NCI-H2196 (cell line): ENCODE measurements around the gene FOXC2.

Experiments
- DNase-seq: peaks from one replicate; lab custom pipeline; 2025; ENCODE audit not compliant: unreplicated experiment; lab: John Stamatoyannopoulos, UW

FOXC2 gene

GRCh38 chr16:86572606-86573005, 6.0 kb downstream of the FOXC2 start:
- DNase-seq, result no peak

- no peak for DNase-seq
These were observed 6.6 kb downstream of the FOXC2 start for GRCh38 chr16:86573215-86573614.

- DNase-seq, result no peak
These were observed 7.2 kb downstream of the FOXC2 start for GRCh38 chr16:86573646-86574508.

- no peak for DNase-seq
These were observed 8.0 kb downstream of the FOXC2 start for GRCh38 chr16:86574646-86575045.

GRCh38 chr16:86575095-86575685, 8.6 kb downstream of the FOXC2 start:
- DNase-seq, result no peak

GRCh38 chr16:86575754-86576557, 9.3 kb downstream of the FOXC2 start:
- no peak for DNase-seq

GRCh38 chr16:86576591-86577313, 10.1 kb downstream of the FOXC2 start:
- DNase-seq, result no peak

- DNase-seq, result no peak
These were observed 10.8 kb downstream of the FOXC2 start for GRCh38 chr16:86577314-86577971.

- no peak for DNase-seq
These were observed 11.5 kb downstream of the FOXC2 start, which contains the start of gene FOXL1 for GRCh38 chr16:86578061-86578599. Gene FOXL1, plus strand, starts transcription at chr16:86578549. Its CDS starts 175 bp downstream, at chr16:86578724.

- no peak for DNase-seq
These were observed 12.1 kb downstream of the FOXC2 start for GRCh38 chr16:86578611-86579267.

GRCh38 chr16:86579268-86580062, 12.8 kb downstream of the FOXC2 start:
- DNase-seq, result no peak

- no peak for DNase-seq
These were observed 13.6 kb downstream of the FOXC2 start for GRCh38 chr16:86580063-86580790.

GRCh38 chr16:86580791-86581170, 14.2 kb downstream of the FOXC2 start:
- no peak for DNase-seq

- DNase-seq, result no peak
These were observed 14.8 kb downstream of the FOXC2 start for GRCh38 chr16:86581458-86581857.

GRCh38 chr16:86584071-86584685, 17.5 kb downstream of the FOXC2 start:
- no peak for DNase-seq

- DNase-seq, result no peak
These were observed 18.4 kb downstream of the FOXC2 start for GRCh38 chr16:86584726-86585721.
